ENCODE measurements around the gene KRT13. TPM values are rescaled to one million over a fixed set of nuclear protein-coding genes. Genes with fewer than 3 reads are reported as not detected.

Gene KRT13
- total and polyA plus RNA-seq, 10 of the 15 experiments (the other 5 are each of a cell fraction or from before 2014, with no cell fraction given) = not detected

DNA sequence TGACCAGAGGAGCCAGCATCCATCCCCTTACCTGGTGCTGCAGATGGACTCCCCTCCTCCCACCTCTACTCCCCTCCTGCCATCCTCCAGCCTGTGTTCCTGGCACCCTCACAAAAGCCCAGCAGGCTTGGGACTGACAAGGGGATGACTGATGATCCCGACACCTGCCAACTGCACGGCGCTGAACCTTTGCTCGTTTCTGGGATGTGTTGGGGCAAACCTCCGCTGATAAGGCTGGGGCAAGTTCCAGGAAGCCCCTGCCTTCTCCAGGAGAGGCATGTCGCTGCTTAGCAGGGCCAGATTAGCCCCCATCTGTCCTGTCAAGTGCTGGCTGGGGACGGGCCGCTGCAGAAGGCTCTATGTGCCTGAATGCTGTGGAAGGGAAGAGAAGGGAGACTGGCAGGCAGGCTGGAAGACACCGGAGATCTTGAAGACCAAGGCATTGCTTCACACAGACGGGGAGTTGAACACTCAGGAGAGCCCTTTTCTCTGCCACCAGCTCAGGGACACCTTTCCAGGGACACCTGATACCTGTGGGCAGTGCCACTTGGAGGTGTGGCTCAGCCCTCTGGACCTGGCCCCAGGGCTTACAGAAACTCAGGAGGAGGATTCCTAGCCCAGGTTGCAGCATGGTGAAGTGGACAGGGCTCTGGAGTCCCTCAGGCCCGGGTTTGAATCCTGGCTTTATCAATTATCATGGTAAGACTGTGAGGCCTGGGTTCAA, 14.3 kb upstream of the KRT13 start (continued):
- no peak for TF ChIP-seq SMAD5 (IDR thresholded peaks at IDR 0.05; ENCODE audit: low read depth)

DNA sequence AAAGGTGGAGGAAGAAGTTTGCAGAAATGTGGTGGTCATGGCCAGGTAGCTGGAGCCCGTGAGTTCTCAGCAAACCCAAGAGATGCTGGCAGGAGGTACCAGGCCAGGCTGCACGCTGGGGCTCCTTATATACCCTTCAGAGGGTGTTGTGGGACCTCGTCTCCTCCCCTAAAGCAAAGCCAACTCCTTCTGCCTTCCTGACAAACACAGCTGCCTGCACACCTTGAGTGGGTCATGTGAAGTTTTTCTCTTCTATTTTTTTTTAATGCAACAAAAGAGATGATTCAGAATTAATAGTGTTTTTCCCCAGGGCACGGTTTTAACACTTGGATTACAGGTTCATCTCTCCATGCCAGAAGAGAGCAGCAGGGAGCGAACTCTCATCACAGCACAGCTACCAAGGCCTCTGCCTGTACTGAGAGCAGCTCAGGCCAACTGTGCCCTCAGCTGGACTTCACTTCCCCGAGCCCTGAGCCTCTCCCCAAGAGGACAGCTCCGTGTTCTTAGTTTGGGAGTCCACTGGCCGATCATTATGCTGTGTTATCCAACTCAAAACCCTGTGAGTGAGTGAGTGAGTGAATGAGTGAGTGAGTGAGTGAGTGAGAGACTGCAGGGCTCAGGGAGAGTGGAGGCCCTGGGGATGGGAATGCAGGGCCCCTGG, 13.5 kb upstream of the KRT13 start, which contains the start of gene KRT15:
Gene KRT15, minus strand, starts transcription at position 102 of the 661 bp plus-strand sequence. Its CDS starts 63 bp downstream, at position 39.
- Histone ChIP-seq H3K27ac (ENCODE audit: control insufficient read depth, insufficient read depth) (no peak within 1 kb of the TSS), H3K4me2 (ENCODE audit: control insufficient read depth, insufficient read depth) (no peak within 1 kb of the TSS), H3K9ac (ENCODE audit: control insufficient read depth, insufficient read depth, low read length) (no peak within 1 kb of the TSS), H3K36me3 (ENCODE audit: control insufficient read depth in 2 of 2, insufficient read depth in 2 of 2, low read length in 1 of 2) (no peaks in the 10 kb centered on the region), H4K20me1 (ENCODE audit: control insufficient read depth, insufficient read depth) (no peaks in the 10 kb centered on the region), H3K79me2 (ENCODE audit: control insufficient read depth, insufficient read depth, low read length) (no peaks in the 10 kb centered on the region), H3K9me3 (replicated peaks; ENCODE audit: control insufficient read depth, insufficient read depth, low read length) (no peaks in the 10 kb centered on the region), H2AFZ (ENCODE audit: control insufficient read depth, low read depth, low read length) (no peak within 1 kb of the TSS), H3K4me3 (no peak within 1 kb of the TSS), H3K4me1 (ENCODE audit: control insufficient read depth, insufficient read depth, low read length) (no peaks in the 10 kb centered on the region), H3K27me3 (replicated peaks in 1 of 2; ENCODE audit: control insufficient read depth in 2 of 2, insufficient read depth in 2 of 2, low read length in 1 of 2) (no peaks in the 10 kb centered on the region; a peak in 1 of 4 replicates)
- RAD21 ChIA-PET (ENCODE audit: unreplicated experiment) = no interaction called here
- ATAC-seq (no peak), FAIRE-seq (no peak), DNase-seq (ENCODE audit: low read depth, low spot score) (no peak)
- in situ Hi-C loops (cut with MboI) = no loop called here
- BruUV-seq (replicated peaks) = no TSS peak
- no peak for TF ChIP-seq MEF2B (IDR thresholded peaks at IDR 0.05; ENCODE audit: partially characterized antibody, poor library complexity, severe bottlenecking)
- intact Hi-C loops (cut with micrococcal nuclease; ENCODE audit: unreplicated experiment) = no loop called here
- POLR2A ChIA-PET = no interaction called here
- CTCF ChIA-PET = no interaction called here
- SMC1A ChIA-PET (ENCODE audit: uncharacterized antibody, unreplicated experiment) = no interaction called here
- 0% methylated on average over 8 of the region's 8 CpGs for WGBS (ENCODE audit: insufficient coverage, insufficient replicate concordance, low lambda C conversion rate, missing lambda C conversion rate)

DNA sequence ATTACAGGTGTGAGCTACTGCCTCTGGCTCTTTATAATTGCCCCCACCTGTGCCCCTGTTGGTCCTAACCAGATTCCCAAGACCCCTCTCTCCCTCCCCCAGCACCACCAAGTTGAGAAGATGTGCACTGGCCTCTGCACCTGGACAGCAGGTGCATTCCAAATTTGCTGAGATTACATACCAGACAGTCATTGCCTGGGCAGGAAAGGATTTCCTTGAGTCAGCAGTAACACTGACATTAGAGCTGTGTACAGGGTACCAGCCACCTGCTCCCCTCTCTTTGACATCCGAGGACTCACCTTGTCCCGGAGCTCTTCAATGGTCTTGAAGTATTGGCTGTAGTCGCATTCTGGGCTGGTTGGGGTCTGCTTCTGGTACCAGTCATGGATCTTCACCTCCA, 12.6 kb upstream of the KRT13 start:
- in situ Hi-C loops (cut with MboI) = no loop called here
- no peaks in the 10 kb centered on the region; a peak in 1 of 4 replicates for H3K27me3 ChIP-seq (replicated peaks in 1 of 2; ENCODE audit: control insufficient read depth in 2 of 2, insufficient read depth in 2 of 2, low read length in 1 of 2)
- ChIA-PET POLR2A (no interaction called here), RAD21 (ENCODE audit: unreplicated experiment) (no interaction called here), CTCF (no interaction called here), SMC1A (ENCODE audit: uncharacterized antibody, unreplicated experiment) (no interaction called here)
- intact Hi-C loops (cut with micrococcal nuclease; ENCODE audit: unreplicated experiment) = no loop called here
- H3K27ac ChIP-seq (ENCODE audit: control insufficient read depth, insufficient read depth) = no peak overlapping the region
- no peak for ATAC-seq
- DNase-seq (ENCODE audit: low read depth, low spot score) = no peak
- 0% methylated on average over 3 of the region's 3 CpGs for WGBS (ENCODE audit: insufficient coverage, insufficient replicate concordance, low lambda C conversion rate, missing lambda C conversion rate)
- H3K4me2 ChIP-seq (ENCODE audit: control insufficient read depth, insufficient read depth) = no peak overlapping the region
- no TSS peak for BruUV-seq (replicated peaks)
- H3K79me2 ChIP-seq (ENCODE audit: control insufficient read depth, insufficient read depth, low read length) = no peaks in the 10 kb centered on the region
- no peaks in the 10 kb centered on the region for H3K9me3 ChIP-seq (replicated peaks; ENCODE audit: control insufficient read depth, insufficient read depth, low read length)
- no peak overlapping the region for H2AFZ ChIP-seq (ENCODE audit: control insufficient read depth, low read depth, low read length)
- no peaks in the 10 kb centered on the region for H4K20me1 ChIP-seq (ENCODE audit: control insufficient read depth, insufficient read depth)
- no peaks in the 10 kb centered on the region for H3K36me3 ChIP-seq (ENCODE audit: control insufficient read depth in 2 of 2, insufficient read depth in 2 of 2, low read length in 1 of 2)
- no peak for FAIRE-seq
- H3K4me3 ChIP-seq = no peak overlapping the region
- H3K9ac ChIP-seq (ENCODE audit: control insufficient read depth, insufficient read depth, low read length) = no peak overlapping the region
- H3K4me1 ChIP-seq (ENCODE audit: control insufficient read depth, insufficient read depth, low read length) = no peaks in the 10 kb centered on the region
- TF ChIP-seq HDGF (IDR thresholded peaks at IDR 0.05) (no peak), IRF4 (IDR thresholded peaks at IDR 0.05; ENCODE audit: low read depth, low read length) (no peak), KDM1A (IDR thresholded peaks at IDR 0.05; ENCODE audit: borderline replicate concordance) (no peak), ZSCAN29 (IDR thresholded peaks at IDR 0.05) (no peak), ZZZ3 (IDR thresholded peaks at IDR 0.05; ENCODE audit: control insufficient read depth, insufficient read length, low read depth) (no peak), GABPA (IDR thresholded peaks at IDR 0.05; ENCODE audit: low read depth) (no peak), NBN (IDR thresholded peaks at IDR 0.05) (no peak), BCL11A (IDR thresholded peaks at IDR 0.05; ENCODE audit: low read depth, low read length) (no peak), RB1 (IDR thresholded peaks at IDR 0.05; ENCODE audit: borderline replicate concordance) (no peak)
- TF ChIP-seq, protein P1, sequence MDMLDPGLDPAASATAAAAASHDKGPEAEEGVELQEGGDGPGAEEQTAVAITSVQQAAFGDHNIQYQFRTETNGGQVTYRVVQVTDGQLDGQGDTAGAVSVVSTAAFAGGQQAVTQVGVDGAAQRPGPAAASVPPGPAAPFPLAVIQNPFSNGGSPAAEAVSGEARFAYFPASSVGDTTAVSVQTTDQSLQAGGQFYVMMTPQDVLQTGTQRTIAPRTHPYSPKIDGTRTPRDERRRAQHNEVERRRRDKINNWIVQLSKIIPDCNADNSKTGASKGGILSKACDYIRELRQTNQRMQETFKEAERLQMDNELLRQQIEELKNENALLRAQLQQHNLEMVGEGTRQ (IDR thresholded peaks at IDR 0.05; ENCODE audit: borderline replicate concordance, low read depth, low read length) = no peak
